Stimulated activated CD4-positive, alpha-beta T cell treated with anti-CD3 and anti-CD28 coated beads, TNF-alpha, amount 100 ng/mL, for 1 hour (primary cell): Measurements from ENCODE around the gene AHI1.
"Not testable (repeated sequence)": the region's sequence is repeated elsewhere in the genome, so short reads cannot be mapped to it uniquely, and the experiment has no call there.

ENCODE experiments used
- DNase-seq, 3 donors: peaks; one replicate each; pipeline ENCODE4 v3.0.0-alpha.2; 2020; ENCODE audit warnings: low read depth in 3 of 3, low spot score in 1 of 3

The AHI1 gene

GRCh38 chr6:135268740-135269139 is 228.8 kb downstream of the AHI1 start:
- no peak for DNase-seq

- DNase-seq = no peak
Measured at GRCh38 chr6:135268263-135268662, 229.3 kb downstream of the AHI1 start.

GRCh38 chr6:135267085-135267484 is 230.5 kb downstream of the AHI1 start:
- DNase-seq = no peak

GRCh38 chr6:135266675-135267074 is 230.9 kb downstream of the AHI1 start:
- DNase-seq = no peak

GRCh38 chr6:135265278-135265677 is 232.3 kb downstream of the AHI1 start:
- no peak for DNase-seq

GRCh38 chr6:135261872-135262725 is 235.4 kb downstream of the AHI1 start:
- no peak for DNase-seq

GRCh38 chr6:135260612-135261011 is 236.9 kb downstream of the AHI1 start:
- no peak for DNase-seq

GRCh38 chr6:135258970-135259369 is 238.6 kb downstream of the AHI1 start:
- no peak for DNase-seq

- no peak for DNase-seq
Measured at GRCh38 chr6:135257631-135258405, 239.7 kb downstream of the AHI1 start.

GRCh38 chr6:135256866-135257265 is 240.7 kb downstream of the AHI1 start:
- DNase-seq = no peak

- no peak for DNase-seq
Measured at GRCh38 chr6:135254471-135254870, 243.1 kb downstream of the AHI1 start.

GRCh38 chr6:135251498-135252441 is 245.8 kb downstream of the AHI1 start:
- no peak for DNase-seq

GRCh38 chr6:135250751-135251497 is 246.6 kb downstream of the AHI1 start:
- no peak for DNase-seq

- no peak for DNase-seq
Measured at GRCh38 chr6:135250234-135250633, 247.3 kb downstream of the AHI1 start.

GRCh38 chr6:135246412-135247012 is 251.0 kb downstream of the AHI1 start:
- DNase-seq = not testable (repeated sequence)

GRCh38 chr6:135244805-135245204 is 252.7 kb downstream of the AHI1 start:
- no peak for DNase-seq

GRCh38 chr6:135243871-135244796 is 253.4 kb downstream of the AHI1 start:
- no peak for DNase-seq

GRCh38 chr6:135240711-135241110 is 256.8 kb downstream of the AHI1 start:
- DNase-seq = no peak

- DNase-seq = no peak
Measured at GRCh38 chr6:135236732-135237131, 260.8 kb downstream of the AHI1 start.
